ENCODE measurements around the gene TCF7L2.

- TF ChIP-seq CTCF (IDR thresholded peaks at IDR 0.05) (no peak), POLR2A (IDR thresholded peaks at IDR 0.05) (no peak)
Observed at GRCh38 chr10:113030453-113030852, 80.4 kb downstream of the TCF7L2 start.

Data from body of pancreas (tissue), 4 donors.